HG03439 (cell line): Measurements from ENCODE around the gene SMARCA4.
A peak's percentile ranks its signal among the peaks of the same experiment; 100 is the strongest.
"Not testable (repeated sequence)": the region's sequence is repeated elsewhere in the genome, so short reads cannot be mapped to it uniquely, and the experiment has no call there.

Experiments
- ATAC-seq: cut with Tn5 transposase; IDR thresholded peaks from one replicate; pipeline ENCODE4 v1.9.1; 2021; ENCODE audit warnings: mild to moderate bottlenecking, moderate library complexity; ENCODE audit not compliant: unreplicated experiment

The SMARCA4 gene

GRCh38 chr19:11092181-11092538 lies 131.3 kb downstream of the SMARCA4 start:
- ATAC-seq: no peak

- no peak for ATAC-seq
Measured at GRCh38 chr19:11093689-11094238, 132.9 kb downstream of the SMARCA4 start.

GRCh38 chr19:11094520-11094894 lies 133.7 kb downstream of the SMARCA4 start:
- ATAC-seq: no peak

GRCh38 chr19:11096210-11096841 lies 135.5 kb downstream of the SMARCA4 start:
- peak; percentile 55 for ATAC-seq

- ATAC-seq: not testable (repeated sequence)
Measured at GRCh38 chr19:11097367-11097766, 136.5 kb downstream of the SMARCA4 start.

- no peak for ATAC-seq
Measured at GRCh38 chr19:11098327-11098726, 137.5 kb downstream of the SMARCA4 start.

GRCh38 chr19:11098861-11099260 lies 138.0 kb downstream of the SMARCA4 start:
- no peak for ATAC-seq

- ATAC-seq: no peak
Measured at GRCh38 chr19:11100049-11100448, 139.2 kb downstream of the SMARCA4 start.

- ATAC-seq: no peak
Measured at GRCh38 chr19:11101057-11101456, 140.2 kb downstream of the SMARCA4 start.

GRCh38 chr19:11102944-11103343 lies 142.1 kb downstream of the SMARCA4 start:
- ATAC-seq: no peak

GRCh38 chr19:11103667-11104066 lies 142.8 kb downstream of the SMARCA4 start:
- ATAC-seq: not testable (repeated sequence)

- no peak for ATAC-seq
Measured at GRCh38 chr19:11105014-11105636, 144.3 kb downstream of the SMARCA4 start.

- no peak for ATAC-seq
Measured at GRCh38 chr19:11106477-11106876, 145.6 kb downstream of the SMARCA4 start.

GRCh38 chr19:11108746-11109145 lies 147.9 kb downstream of the SMARCA4 start:
- ATAC-seq: no peak

- ATAC-seq: no peak
Measured at GRCh38 chr19:11111117-11111770, 150.4 kb downstream of the SMARCA4 start.

- no peak for ATAC-seq
Measured at GRCh38 chr19:11111771-11112144, 150.9 kb downstream of the SMARCA4 start.
